Kidney epithelial cell (primary cell): ENCODE data around the gene RPL39L. TPM values are rescaled to one million over a fixed set of nuclear protein-coding genes. Genes with fewer than 3 reads are reported as not detected.

Experiments
- DNase-seq: peaks from one replicate; pipeline ENCODE4 v3.0.0-alpha.2; 2010; ENCODE audit warnings: low read depth
- H3K27me3 ChIP-seq: 2 replicates; pipeline ENCODE4 v1.6.0; 2011; ENCODE audit warnings: low read length; ENCODE audit not compliant: control insufficient read depth, insufficient read depth
- H3K36me3 ChIP-seq: 2 replicates; pipeline ENCODE4 v1.5.1; 2011; ENCODE audit warnings: low read length; ENCODE audit not compliant: control insufficient read depth, insufficient read depth
- H3K4me3 ChIP-seq: 2 replicates; pipeline ENCODE4 v1.5.1; 2011; ENCODE audit warnings: low read depth, mild to moderate bottlenecking, control low read depth, low read length
- CTCF ChIP-seq: IDR thresholded peaks from 2 replicates; pipeline ENCODE4 v1.5.1; 2011; ENCODE audit warnings: mild to moderate bottlenecking, moderate library complexity, low read length, control low read depth, inconsistent platforms; ENCODE audit not compliant: insufficient read depth, poor library complexity, severe bottlenecking
- total RNA-seq: library from RNA; depleted of rRNA; stranded (reverse); fragments of >200 nt; gene quantifications from 2 replicates; pipeline ENCODE4 v1.2.3, GENCODE V29; 2015

RPL39L gene
- total RNA-seq, 1 donor from 2014 or later, result 26.5 TPM

GRCh38 chr3:187098923-187099512 is 40.3 kb downstream of the RPL39L start:
- no peaks in the 10 kb centered on the region for H3K27me3 ChIP-seq
- DNase-seq, result no peak
- H3K4me3 ChIP-seq, result no peak overlapping the region
- TF ChIP-seq CTCF, result no peak
- H3K36me3 ChIP-seq, result no peaks in the 10 kb centered on the region

- no peaks in the 10 kb centered on the region for H3K36me3 ChIP-seq
- TF ChIP-seq CTCF, result no peak
- H3K27me3 ChIP-seq, result no peaks in the 10 kb centered on the region
- no peak for DNase-seq
- no peak overlapping the region for H3K4me3 ChIP-seq
Measured at GRCh38 chr3:187093320-187093719, 46.0 kb downstream of the RPL39L start.

- Histone ChIP-seq H3K36me3 (no peaks in the 10 kb centered on the region), H3K4me3 (no peak overlapping the region), H3K27me3 (no peaks in the 10 kb centered on the region)
- TF ChIP-seq CTCF, result no peak
- no peak for DNase-seq
Measured at GRCh38 chr3:187088701-187089100, 50.6 kb downstream of the RPL39L start.

GRCh38 chr3:187086831-187087230 is 52.5 kb downstream of the RPL39L start:
- Histone ChIP-seq H3K27me3 (no peaks in the 10 kb centered on the region), H3K36me3 (no peaks in the 10 kb centered on the region), H3K4me3 (no peak overlapping the region)
- no peak for DNase-seq
- no peak for TF ChIP-seq CTCF

- Histone ChIP-seq H3K36me3 (no peaks in the 10 kb centered on the region), H3K4me3 (no peak overlapping the region), H3K27me3 (no peaks in the 10 kb centered on the region)
- DNase-seq, result no peak
- no peak for TF ChIP-seq CTCF
Measured at GRCh38 chr3:187085933-187086332, 53.4 kb downstream of the RPL39L start.

GRCh38 chr3:187085021-187085666 is 54.2 kb downstream of the RPL39L start:
- Histone ChIP-seq H3K27me3 (no peaks in the 10 kb centered on the region), H3K36me3 (no peaks in the 10 kb centered on the region), H3K4me3 (no peak overlapping the region)
- no peak for DNase-seq
- no peak for TF ChIP-seq CTCF
